Measurements from ENCODE around the gene TACR1. TPM values are rescaled to one million over a fixed set of nuclear protein-coding genes. Genes with fewer than 3 reads are reported as not detected.

The TACR1 gene
- total and polyA plus RNA-seq, 2 of the 4 experiments (the other 2 are of a cell fraction) = under 0.01 to 0.09 TPM

DNA sequence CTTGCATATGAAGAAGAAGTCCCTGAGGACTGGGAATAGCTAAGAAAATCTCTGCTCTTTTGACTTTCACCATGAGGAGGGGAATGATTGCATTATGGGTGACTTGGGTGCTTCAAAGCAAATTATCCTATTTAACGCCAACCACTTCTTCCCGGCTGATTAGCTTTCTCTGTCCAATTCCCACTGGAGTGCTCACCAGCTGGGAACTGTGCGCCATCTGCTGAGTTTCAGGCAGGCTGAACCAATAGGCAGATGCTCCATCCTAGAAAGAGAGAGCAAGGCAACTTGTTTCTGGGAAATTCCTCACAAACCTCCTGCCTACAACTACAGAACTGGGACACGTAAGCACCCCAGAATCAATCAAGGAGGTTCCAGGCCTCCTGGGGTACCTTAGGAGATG is 191.5 kb downstream of the TACR1 start:
- H2BK5ac ChIP-seq (ENCODE audit: low read depth, low read length, poor library complexity, severe bottlenecking) = no peak overlapping the region
- intact Hi-C loops (cut with micrococcal nuclease) = no loop called here
- TF ChIP-seq MAZ (IDR thresholded peaks at IDR 0.05; ENCODE audit: borderline replicate concordance, low read depth, low read length) = no peak
- no peak for TF ChIP-seq MXI1 (IDR thresholded peaks at IDR 0.05; ENCODE audit: borderline replicate concordance, low read depth, low read length)
- no peak for TF ChIP-seq NFE2L2 (IDR thresholded peaks at IDR 0.05; ENCODE audit: low read depth, low read length)
- TF ChIP-seq RAD21 (IDR thresholded peaks at IDR 0.05; ENCODE audit: low read length) = no peak
- no peak for TF ChIP-seq FOS (IDR thresholded peaks at IDR 0.05; ENCODE audit: low read depth, low read length)
- TF ChIP-seq, protein P1, sequence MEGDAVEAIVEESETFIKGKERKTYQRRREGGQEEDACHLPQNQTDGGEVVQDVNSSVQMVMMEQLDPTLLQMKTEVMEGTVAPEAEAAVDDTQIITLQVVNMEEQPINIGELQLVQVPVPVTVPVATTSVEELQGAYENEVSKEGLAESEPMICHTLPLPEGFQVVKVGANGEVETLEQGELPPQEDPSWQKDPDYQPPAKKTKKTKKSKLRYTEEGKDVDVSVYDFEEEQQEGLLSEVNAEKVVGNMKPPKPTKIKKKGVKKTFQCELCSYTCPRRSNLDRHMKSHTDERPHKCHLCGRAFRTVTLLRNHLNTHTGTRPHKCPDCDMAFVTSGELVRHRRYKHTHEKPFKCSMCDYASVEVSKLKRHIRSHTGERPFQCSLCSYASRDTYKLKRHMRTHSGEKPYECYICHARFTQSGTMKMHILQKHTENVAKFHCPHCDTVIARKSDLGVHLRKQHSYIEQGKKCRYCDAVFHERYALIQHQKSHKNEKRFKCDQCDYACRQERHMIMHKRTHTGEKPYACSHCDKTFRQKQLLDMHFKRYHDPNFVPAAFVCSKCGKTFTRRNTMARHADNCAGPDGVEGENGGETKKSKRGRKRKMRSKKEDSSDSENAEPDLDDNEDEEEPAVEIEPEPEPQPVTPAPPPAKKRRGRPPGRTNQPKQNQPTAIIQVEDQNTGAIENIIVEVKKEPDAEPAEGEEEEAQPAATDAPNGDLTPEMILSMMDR (conservative IDR thresholded peaks at IDR 0.05; ENCODE audit: low read depth, low read length) = no peak
- no peak for TF ChIP-seq BHLHE40 (IDR thresholded peaks at IDR 0.05; ENCODE audit: low read depth, low read length)
- TF ChIP-seq POLR2A (IDR thresholded peaks at IDR 0.05; ENCODE audit: low read depth, low read length) = no peak
- TF ChIP-seq CHD1 (IDR thresholded peaks at IDR 0.05; ENCODE audit: low read depth, low read length) = no peak
- TF ChIP-seq ELK1 (IDR thresholded peaks at IDR 0.05; ENCODE audit: borderline replicate concordance, low read depth, low read length) = no peak
- TF ChIP-seq CEBPB (IDR thresholded peaks at IDR 0.05; ENCODE audit: low read depth, low read length) = no peak
- no peak overlapping the region for H3K9ac ChIP-seq (ENCODE audit: low read depth, low read length)
- H3K4me1 ChIP-seq (ENCODE audit: control insufficient read depth, insufficient read depth, low read length) = peaks cover 4% of the 10 kb centered on the region; the same call in 1 of the 2 replicates
- no peaks in the 10 kb centered on the region for H3K36me3 ChIP-seq (ENCODE audit: control insufficient read depth, insufficient read depth, low read length)
- BruUV-seq (replicated peaks) = no TSS peak
- ChIA-PET CTCF (no interaction called here), POLR2A (ENCODE audit: unreplicated experiment) (no interaction called here)
- in situ Hi-C loops (cut with MboI; ENCODE audit: low sequenced_read_pairs) = no loop called here
- no peak overlapping the region for H3K4me3 ChIP-seq (ENCODE audit: insufficient read depth, low read depth, low read length)
- H4K5ac ChIP-seq (ENCODE audit: low read depth, low read length) = no peak overlapping the region
- H3K4me2 ChIP-seq (ENCODE audit: low read depth, low read length) = no peak overlapping the region
- H2BK120ac ChIP-seq (ENCODE audit: low read depth, low read length) = no peak overlapping the region
- no peak overlapping the region for H3K4ac ChIP-seq (ENCODE audit: low read depth, low read length)
- dilution Hi-C loops (cut with HindIII; ENCODE audit: low sequenced_read_pairs, unreplicated experiment) = no loop called here
- no peak overlapping the region; the same call in 1 of the 2 replicates for H4K91ac ChIP-seq (ENCODE audit: insufficient read depth, low read depth, low read length)
- H3K18ac ChIP-seq (ENCODE audit: low read depth, low read length) = no peak overlapping the region
- no peaks in the 10 kb centered on the region for H3K79me1 ChIP-seq (ENCODE audit: low read depth in 1 of 2, low read length in 2 of 2)
- no peak overlapping the region for H3K56ac ChIP-seq (ENCODE audit: extremely low read depth, insufficient read depth, low read length)
- no peak overlapping the region for H3K27ac ChIP-seq (ENCODE audit: insufficient read depth, low read length)
- H2AK9ac ChIP-seq (replicated peaks; ENCODE audit: low read depth, low read length, poor library complexity) = no peak overlapping the region
- 0 out of 2 replicates have a peak, but pooled peaks cover 5% of the 10 kb centered on the region for H3K9me1 ChIP-seq (ENCODE audit: insufficient read depth, low read length)
- H3K23ac ChIP-seq (ENCODE audit: low read depth, low read length) = no peak overlapping the region
- H3K9me3 ChIP-seq (ENCODE audit: control insufficient read depth, insufficient read depth, low read length) = peaks cover 3% of the 10 kb centered on the region; the same call in 1 of the 2 replicates
- H4K8ac ChIP-seq (ENCODE audit: low read depth in 2 of 2, low read length in 2 of 2) = no peak overlapping the region
- H2AFZ ChIP-seq (replicated peaks; ENCODE audit: low read length, poor library complexity) = no peak overlapping the region
- no peak overlapping the region for H2BK15ac ChIP-seq (ENCODE audit: low read depth, low read length)
- no peak overlapping the region for H2AK5ac ChIP-seq (ENCODE audit: low read depth, low read length)
- DNase-seq = no peak
- H4K20me1 ChIP-seq (ENCODE audit: insufficient read depth, low read length) = no peaks in the 10 kb centered on the region
- H2BK20ac ChIP-seq (ENCODE audit: low read depth, low read length) = no peak overlapping the region
- H3K27me3 ChIP-seq (ENCODE audit: control insufficient read depth, insufficient read depth, low read length) = no peaks in the 10 kb centered on the region
- ATAC-seq (ENCODE audit: low read depth) = no peak
- H3K14ac ChIP-seq (replicated peaks; ENCODE audit: low read depth, low read length) = no peak overlapping the region
- WGBS, 2 experiments (ENCODE audit: extremely low coverage in 2 of 2, insufficient read length in 1 of 2) = 100% methylated on average over 1 of the region's 4 CpGs; no CpG with 5 or more reads in 1 of the 2 experiments
